ENCODE results near the gene PDCD10.

PDCD10 gene

DNA sequence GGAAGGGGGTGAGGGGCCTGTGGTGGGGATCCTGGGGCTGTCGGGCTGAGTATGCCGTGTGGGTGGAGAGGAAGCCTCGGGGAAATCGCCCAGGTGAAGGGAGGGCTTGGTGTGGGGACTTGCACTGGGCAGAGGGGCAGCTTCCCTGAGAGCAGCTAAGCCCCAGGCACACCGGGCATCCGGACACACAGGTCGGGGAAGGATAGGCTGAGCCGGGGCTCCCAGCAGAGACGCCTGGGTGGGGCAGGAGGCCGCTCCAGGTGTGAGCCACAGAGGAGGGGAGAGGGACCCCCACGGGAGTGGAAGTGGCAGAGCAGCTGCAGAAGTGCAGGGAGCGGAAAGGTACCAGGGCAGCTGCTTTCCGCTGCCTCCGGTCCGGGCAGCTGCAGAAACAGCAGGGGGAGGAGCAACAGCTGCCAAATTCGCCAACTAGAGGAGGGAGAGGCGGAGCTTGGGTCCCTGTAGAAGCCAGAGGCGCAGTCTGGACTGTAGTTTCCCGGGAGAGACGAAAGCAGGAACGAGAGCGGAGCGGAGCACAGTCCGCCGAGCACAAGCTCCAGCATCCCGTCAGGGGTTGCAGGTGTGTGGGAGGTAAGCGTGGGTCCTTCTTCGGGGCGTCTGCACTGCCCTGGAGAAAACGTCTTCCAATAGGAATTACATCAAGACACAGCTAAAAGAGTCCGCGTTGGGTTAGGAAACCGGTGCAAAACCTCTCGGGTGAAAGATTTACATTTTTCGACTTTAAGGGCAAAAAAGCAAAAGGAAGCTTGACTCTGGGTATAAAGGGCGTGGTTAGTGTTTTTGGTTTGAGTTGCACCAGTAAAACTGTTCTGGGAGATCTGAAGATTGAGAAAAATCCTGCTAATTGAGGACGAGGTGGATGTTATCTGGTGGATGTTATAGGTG lies 794 bp upstream of the PDCD10 start, which contains the start of gene SERPINI1:
SERPINI1 (plus strand) TSS at position 489 of the 906 bp plus-strand sequence. CDS start 53,408 bp downstream, outside the sequence.
- peak; percentile 53 for DNase-seq (ENCODE audit: low read depth)

DNA sequence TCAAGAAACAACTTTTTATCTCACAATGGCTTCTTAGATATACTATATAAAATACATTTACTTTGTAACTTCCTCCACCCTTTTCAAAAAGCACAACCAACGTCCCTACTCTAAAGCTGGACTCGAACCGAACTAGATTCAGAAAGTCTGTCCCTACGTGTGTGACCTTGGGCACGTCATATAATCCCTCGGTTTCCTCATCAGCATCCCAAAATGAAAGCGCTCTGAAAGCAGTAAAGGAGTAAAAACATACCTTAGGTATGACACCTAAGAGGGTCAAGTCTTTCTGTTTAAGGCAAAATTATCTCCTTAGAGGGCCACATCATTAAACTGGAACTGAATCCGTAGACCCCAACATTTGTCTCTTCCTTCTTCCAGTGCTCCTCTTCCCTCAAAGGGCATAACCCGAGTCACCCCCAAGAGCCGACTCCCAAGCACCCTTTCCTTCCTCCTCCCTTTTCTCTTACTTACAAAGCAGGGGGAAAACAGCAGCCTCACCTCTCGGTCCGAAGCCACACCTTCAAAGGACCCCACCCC lies 663 bp downstream of the PDCD10 start:
- no peak for DNase-seq (ENCODE audit: low read depth)

DNA sequence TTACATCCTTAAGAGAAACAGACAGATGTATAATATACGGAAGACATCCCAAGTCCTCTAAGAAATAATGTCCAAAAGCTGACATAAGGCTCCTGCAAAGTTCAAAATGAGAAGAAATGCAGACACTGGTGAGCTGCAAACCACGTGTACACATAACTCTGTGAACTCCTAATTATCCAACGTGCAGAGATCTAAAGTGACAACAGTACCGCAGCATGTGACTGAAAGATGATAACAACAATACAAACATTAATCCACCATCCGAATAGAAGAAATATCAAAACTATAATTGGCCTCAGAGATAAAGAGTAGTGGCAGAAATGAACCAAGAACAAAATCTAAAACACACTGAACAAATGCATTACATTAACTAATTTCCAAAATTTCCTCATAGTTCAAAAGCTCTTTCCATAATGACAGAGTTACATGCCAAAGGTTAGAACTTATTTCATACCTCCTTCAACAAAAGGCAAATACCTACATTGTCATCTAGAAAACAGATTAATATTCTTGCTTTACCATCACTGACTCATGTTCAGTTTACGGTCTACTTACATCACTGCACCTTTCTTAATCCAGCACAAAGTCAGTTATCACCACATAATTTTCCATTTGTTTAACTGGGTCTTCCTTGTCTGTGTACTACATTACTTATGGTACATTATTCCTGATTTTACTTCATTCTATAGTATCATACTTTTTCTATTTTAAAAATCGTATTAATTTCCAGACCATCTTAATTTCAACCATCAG lies 2.2 kb downstream of the PDCD10 start:
- DNase-seq (ENCODE audit: low read depth) = no peak

DNA sequence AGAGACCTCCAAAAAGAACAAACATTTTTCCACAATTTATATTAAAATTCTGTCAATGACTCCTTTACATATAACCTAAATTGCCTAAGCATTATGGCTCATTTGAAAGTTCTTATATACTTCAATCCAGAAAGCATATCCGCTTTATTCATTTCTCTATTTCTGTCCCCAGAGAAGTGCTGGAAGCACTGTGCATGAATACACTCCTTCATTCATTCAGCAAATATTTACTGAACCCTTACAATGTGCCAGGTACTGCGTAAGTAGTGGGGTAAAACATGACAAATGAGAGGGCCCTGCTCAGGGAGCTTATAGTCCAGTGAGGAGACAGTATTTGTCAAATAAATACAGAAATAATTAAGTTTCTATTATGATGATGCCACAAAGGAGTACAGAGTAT lies 3.3 kb downstream of the PDCD10 start:
- no peak for DNase-seq (ENCODE audit: low read depth)

- no peak for DNase-seq (ENCODE audit: low read depth)
These were observed 5.1 kb downstream of the PDCD10 start for GRCh38 chr3:167729591-167729990.

DNA sequence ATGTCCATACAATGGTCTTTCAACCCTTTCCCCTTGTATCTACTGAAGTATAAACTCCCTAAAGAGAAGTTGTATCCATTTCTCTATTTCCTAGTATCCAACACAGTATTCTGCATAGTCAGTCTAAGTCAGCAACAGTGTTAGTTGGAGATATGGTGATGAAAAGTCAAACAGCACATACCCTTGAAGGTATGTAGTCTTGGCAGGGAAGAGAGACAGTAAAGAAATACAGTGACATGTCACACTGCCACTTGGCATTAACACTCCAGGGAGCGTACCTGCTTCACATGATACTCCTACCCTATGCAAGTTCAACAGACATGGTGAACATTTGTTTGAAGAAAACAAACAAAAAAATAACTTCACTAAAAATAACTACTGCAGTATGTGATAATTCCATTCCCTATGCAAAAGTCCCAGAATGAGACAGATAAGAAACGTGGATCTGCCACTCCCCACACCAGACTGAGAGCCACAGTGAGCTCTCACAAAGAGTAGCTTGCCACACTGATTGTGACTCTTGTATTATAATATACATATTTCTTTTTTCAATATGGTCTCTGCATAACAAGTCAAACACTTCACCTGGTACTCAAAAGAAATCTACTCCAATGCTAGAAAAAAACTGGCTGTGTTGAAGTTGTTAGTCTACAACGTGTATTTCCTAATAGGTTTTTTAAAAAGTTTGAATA lies 5.9 kb downstream of the PDCD10 start:
- DNase-seq (ENCODE audit: low read depth) = no peak

DNA sequence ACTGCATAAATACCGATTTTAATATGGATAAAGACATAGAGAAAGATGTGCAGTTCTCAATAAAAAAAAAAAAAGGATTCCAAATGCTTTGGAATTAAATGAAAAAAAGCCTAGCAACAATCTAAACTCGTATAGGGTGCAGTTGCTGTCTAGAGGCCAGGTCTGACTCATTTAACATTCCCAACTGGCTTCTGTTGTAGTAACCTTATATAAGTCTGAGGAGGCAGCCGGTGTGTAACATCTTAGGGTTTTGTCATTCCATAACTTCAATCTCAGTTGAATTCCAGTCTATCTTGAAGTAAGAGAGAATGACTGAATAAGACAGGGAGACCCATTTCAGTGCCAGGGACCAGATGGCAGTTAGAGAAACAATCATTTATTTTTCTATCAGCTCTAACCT lies 6.5 kb downstream of the PDCD10 start:
- no peak for DNase-seq (ENCODE audit: low read depth)

GRCh38 chr3:167723872-167724271 lies 10.8 kb downstream of the PDCD10 start:
- DNase-seq (ENCODE audit: low read depth) = no peak

GRCh38 chr3:167723025-167723512 lies 11.6 kb downstream of the PDCD10 start:
- no peak for DNase-seq (ENCODE audit: low read depth)

DNA sequence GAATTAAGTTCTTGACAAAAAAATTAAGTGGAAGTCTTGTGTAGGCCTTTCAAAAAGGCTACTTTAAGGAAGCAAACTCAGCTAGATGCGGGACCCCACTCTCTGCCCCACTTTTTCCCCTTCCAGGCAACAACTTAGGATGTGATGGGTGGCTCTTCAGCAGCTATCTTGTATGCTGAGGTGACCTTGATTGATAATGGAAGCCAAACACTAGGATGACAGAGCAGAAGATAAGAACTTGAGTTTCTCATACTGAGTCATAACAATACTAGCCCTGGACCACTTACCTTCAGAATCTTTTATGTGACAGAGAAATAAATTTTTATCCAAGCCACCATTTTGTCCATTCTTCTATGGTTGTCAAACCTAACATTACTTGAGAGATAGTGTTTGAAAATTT lies 16.1 kb downstream of the PDCD10 start:
- no peak for DNase-seq (ENCODE audit: low read depth)

GRCh38 chr3:167716920-167717319 lies 17.8 kb downstream of the PDCD10 start:
- DNase-seq (ENCODE audit: low read depth) = no peak

DNA sequence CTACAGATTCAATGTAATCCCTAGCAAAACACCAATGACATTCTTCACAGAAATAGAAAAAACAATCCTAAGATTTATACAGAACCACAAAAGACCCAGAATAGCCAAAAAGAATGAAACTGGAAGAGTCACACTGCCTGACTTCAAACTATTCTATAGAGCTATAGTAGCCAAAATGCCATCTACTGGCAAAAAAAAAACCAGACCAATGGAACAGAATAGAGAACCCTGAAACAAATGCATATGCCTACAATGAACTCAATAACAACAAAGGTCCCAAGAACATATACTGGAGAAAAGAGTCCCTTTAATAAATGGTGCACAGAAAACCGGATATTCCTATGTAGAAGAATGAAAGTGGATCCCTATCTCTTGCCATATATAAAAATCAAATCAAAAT lies 19.8 kb downstream of the PDCD10 start:
- DNase-seq (ENCODE audit: low read depth) = no peak

GRCh38 chr3:167712445-167712844 lies 22.2 kb downstream of the PDCD10 start:
- DNase-seq (ENCODE audit: low read depth) = no peak

- no peak for DNase-seq (ENCODE audit: low read depth)
These were observed 23.3 kb downstream of the PDCD10 start for GRCh38 chr3:167711439-167711838.

- DNase-seq (ENCODE audit: low read depth) = no peak
These were observed 24.1 kb downstream of the PDCD10 start for GRCh38 chr3:167710552-167710951.

- no peak for DNase-seq (ENCODE audit: low read depth)
These were observed 25.0 kb downstream of the PDCD10 start for GRCh38 chr3:167709690-167710089.

GRCh38 chr3:167705840-167706239 lies 28.9 kb downstream of the PDCD10 start:
- no peak for DNase-seq (ENCODE audit: low read depth)

- DNase-seq (ENCODE audit: low read depth) = no peak
These were observed 33.8 kb downstream of the PDCD10 start for GRCh38 chr3:167700926-167701325.

GRCh38 chr3:167700046-167700445 lies 34.6 kb downstream of the PDCD10 start:
- no peak for DNase-seq (ENCODE audit: low read depth)

DNA sequence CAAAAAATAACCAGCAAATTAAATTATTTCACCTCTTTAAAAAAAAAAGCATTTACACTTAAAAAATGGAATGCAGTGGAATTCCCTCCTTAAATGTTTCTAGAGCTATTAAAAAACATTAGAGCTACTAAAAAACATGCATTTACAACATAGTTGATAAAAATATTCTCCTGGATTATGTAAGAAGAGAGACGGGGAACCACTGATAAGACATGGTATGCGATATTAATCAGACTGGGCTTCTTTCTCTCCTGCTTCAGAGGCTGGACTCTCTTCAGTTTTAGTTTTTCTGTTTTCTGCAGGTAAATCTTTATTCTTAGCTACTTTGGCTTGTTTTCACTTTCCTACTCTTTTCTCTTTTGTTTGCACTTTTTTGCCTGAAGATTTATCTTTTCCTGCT lies 40.6 kb downstream of the PDCD10 start:
- no peak for DNase-seq (ENCODE audit: low read depth)

GRCh38 chr3:167691366-167691765 lies 43.3 kb downstream of the PDCD10 start:
- no peak for DNase-seq (ENCODE audit: low read depth)

GRCh38 chr3:167684388-167684993 lies 50.2 kb downstream of the PDCD10 start:
- peak; percentile 22 for DNase-seq (ENCODE audit: low read depth)

Measured in stimulated activated CD8-positive, alpha-beta memory T cell treated with anti-CD3 and anti-CD28 coated beads, Interleukin-15, amount 100 ng/mL, for 1 hour (primary cell).